Measurements from ENCODE around the gene CFAP68. TPM values are rescaled to one million over a fixed set of nuclear protein-coding genes. Genes with fewer than 3 reads are reported as not detected.

CFAP68 gene
- total and polyA plus RNA-seq, 2 of the 13 experiments (the other 11 are each of a cell fraction or from before 2014, with no cell fraction given), result 22.2 to 25.6 TPM

DNA sequence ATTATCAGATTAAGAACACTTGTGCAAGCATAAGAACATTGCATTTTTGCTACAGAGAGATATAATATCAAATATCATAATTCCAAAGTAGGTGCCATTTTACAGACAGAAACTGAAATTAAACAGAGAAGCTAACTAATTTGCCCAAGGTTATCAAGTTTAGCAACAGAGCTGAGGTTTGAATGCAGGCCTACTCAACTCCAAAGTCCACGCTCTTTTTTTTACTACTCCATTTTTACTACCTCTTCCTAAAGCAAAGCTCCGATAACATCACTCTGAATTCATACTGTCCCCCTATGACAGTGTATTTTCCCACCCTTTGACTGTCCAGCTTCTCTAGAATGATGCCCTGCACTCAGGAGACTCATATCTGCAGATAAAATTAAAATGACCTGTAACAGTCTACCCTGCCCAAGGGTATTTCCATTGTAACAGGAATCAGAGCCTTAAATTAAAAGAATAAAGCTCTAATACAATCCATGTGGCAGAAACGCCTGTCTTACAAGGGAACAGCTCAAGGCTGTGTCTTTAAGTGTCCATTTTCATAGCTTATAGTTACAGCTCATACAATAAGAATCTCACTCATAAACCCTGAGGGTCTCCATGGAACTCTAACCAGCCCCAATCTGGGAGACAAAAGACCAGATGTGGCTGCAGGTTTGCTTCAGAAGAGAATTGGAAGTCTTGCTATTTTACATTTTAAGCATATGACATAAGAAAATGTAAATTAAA, 44.7 kb upstream of the CFAP68 start (continued):
- TF ChIP-seq, protein P1, sequence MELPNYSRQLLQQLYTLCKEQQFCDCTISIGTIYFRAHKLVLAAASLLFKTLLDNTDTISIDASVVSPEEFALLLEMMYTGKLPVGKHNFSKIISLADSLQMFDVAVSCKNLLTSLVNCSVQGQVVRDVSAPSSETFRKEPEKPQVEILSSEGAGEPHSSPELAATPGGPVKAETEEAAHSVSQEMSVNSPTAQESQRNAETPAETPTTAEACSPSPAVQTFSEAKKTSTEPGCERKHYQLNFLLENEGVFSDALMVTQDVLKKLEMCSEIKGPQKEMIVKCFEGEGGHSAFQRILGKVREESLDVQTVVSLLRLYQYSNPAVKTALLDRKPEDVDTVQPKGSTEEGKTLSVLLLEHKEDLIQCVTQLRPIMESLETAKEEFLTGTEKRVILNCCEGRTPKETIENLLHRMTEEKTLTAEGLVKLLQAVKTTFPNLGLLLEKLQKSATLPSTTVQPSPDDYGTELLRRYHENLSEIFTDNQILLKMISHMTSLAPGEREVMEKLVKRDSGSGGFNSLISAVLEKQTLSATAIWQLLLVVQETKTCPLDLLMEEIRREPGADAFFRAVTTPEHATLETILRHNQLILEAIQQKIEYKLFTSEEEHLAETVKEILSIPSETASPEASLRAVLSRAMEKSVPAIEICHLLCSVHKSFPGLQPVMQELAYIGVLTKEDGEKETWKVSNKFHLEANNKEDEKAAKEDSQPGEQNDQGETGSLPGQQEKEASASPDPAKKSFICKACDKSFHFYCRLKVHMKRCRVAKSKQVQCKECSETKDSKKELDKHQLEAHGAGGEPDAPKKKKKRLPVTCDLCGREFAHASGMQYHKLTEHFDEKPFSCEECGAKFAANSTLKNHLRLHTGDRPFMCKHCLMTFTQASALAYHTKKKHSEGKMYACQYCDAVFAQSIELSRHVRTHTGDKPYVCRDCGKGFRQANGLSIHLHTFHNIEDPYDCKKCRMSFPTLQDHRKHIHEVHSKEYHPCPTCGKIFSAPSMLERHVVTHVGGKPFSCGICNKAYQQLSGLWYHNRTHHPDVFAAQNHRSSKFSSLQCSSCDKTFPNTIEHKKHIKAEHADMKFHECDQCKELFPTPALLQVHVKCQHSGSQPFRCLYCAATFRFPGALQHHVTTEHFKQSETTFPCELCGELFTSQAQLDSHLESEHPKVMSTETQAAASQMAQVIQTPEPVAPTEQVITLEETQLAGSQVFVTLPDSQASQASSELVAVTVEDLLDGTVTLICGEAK (IDR thresholded peaks at IDR 0.05), result no peak
- TF ChIP-seq, protein P1 (CRISPR knock-in tag; IDR thresholded peaks at IDR 0.05), result no peak
- TF ChIP-seq ZNF569 (CRISPR knock-in tag; IDR thresholded peaks at IDR 0.05; ENCODE audit: borderline replicate concordance), result no peak
- TF ChIP-seq, protein P2, sequence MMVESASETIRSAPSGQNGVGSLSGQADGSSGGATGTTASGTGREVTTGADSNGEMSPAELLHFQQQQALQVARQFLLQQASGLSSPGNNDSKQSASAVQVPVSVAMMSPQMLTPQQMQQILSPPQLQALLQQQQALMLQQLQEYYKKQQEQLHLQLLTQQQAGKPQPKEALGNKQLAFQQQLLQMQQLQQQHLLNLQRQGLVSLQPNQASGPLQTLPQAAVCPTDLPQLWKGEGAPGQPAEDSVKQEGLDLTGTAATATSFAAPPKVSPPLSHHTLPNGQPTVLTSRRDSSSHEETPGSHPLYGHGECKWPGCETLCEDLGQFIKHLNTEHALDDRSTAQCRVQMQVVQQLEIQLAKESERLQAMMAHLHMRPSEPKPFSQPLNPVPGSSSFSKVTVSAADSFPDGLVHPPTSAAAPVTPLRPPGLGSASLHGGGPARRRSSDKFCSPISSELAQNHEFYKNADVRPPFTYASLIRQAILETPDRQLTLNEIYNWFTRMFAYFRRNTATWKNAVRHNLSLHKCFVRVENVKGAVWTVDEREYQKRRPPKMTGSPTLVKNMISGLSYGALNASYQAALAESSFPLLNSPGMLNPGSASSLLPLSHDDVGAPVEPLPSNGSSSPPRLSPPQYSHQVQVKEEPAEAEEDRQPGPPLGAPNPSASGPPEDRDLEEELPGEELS (CRISPR knock-in tag; IDR thresholded peaks at IDR 0.05), result no peak
- TF ChIP-seq ZNF296 (CRISPR knock-in tag; conservative IDR thresholded peaks at IDR 0.05), result no peak
- TF ChIP-seq, protein P3, sequence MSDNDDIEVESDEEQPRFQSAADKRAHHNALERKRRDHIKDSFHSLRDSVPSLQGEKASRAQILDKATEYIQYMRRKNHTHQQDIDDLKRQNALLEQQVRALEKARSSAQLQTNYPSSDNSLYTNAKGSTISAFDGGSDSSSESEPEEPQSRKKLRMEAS (IDR thresholded peaks at IDR 0.05), result no peak
- no peak for TF ChIP-seq MTF2 (CRISPR knock-in tag; IDR thresholded peaks at IDR 0.05; ENCODE audit: borderline replicate concordance)
- TF ChIP-seq ZNF720 (CRISPR knock-in tag; IDR thresholded peaks at IDR 0.05), result no peak
